ENCODE measurements around the gene PUS3.

Gene PUS3

DNA sequence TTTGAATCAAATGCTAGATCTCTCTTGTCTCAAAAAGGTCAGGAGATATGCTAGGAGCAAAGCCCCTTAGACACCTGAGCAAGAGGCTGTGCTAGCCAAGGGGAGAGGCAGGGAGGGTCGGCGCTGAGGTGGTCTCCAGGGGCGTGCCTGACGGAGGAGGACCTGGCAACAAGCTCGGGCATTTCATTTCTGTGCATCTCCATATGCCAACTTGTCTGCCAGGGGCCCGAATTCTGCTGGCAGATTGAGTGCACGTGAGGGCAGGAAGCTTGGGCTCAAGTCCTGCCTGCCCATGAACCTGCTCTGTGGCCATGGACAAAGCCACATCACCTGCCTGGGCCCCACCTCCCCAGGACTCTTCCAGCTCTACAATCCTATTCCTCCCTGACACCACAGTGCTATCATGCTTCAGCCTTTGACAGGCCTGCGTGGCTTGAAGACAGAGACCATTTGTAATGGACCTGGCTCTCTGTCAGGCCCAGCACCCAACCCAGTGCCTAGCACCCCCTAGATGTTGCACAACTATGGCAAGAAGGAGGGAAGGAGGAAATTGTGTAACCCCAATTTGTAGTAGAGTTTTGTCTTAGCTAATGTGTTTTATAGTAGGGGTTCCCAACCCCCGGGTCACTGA lies 26.6 kb upstream of the PUS3 start:
- ChIA-PET CTCF (interaction anchor here (0.9 to 3.1 kb wide), 3 partner anchors 10 to 264 kb away, joined by 3 to 18 read pairs (median 4); no protein-coding TSS in a partner anchor), POLR2A (no interaction called here)
- Histone ChIP-seq H3K27ac (ENCODE audit: extremely low read depth, low read depth, low read length) (no peak overlapping the region), H3K36me3 (ENCODE audit: control insufficient read depth in 2 of 2, insufficient read depth in 1 of 2, low read length in 2 of 2) (no peaks in the 10 kb centered on the region), H3K4me1 (ENCODE audit: control insufficient read depth, insufficient read depth, low read length) (no peaks in the 10 kb centered on the region), H3K4me3 (ENCODE audit: low read depth, low read length) (no peak overlapping the region), H3K9me3 (ENCODE audit: control insufficient read depth, insufficient read depth, low read depth, low read length) (no peaks in the 10 kb centered on the region)
- TF ChIP-seq KLF10 (tag by site-specific recombination; IDR thresholded peaks at IDR 0.05) (no peak), ZNF701 (tag by site-specific recombination; IDR thresholded peaks at IDR 0.05) (no peak), ZNF132 (tag by site-specific recombination; IDR thresholded peaks at IDR 0.05; ENCODE audit: borderline replicate concordance) (no peak), ZNF623 (tag by site-specific recombination; IDR thresholded peaks at IDR 0.05) (no peak), ZNF223 (tag by site-specific recombination; IDR thresholded peaks at IDR 0.05) (no peak), ZNF23 (tag by site-specific recombination; IDR thresholded peaks at IDR 0.05; ENCODE audit: borderline replicate concordance) (no peak), ZNF791 (tag by site-specific recombination; IDR thresholded peaks at IDR 0.05) (no peak), ZNF600 (tag by site-specific recombination; IDR thresholded peaks at IDR 0.05) (no peak), ZNF426 (tag by site-specific recombination; IDR thresholded peaks at IDR 0.05) (no peak), PRDM1 (tag by site-specific recombination; IDR thresholded peaks at IDR 0.05) (no peak)
- TF ChIP-seq, protein P1, sequence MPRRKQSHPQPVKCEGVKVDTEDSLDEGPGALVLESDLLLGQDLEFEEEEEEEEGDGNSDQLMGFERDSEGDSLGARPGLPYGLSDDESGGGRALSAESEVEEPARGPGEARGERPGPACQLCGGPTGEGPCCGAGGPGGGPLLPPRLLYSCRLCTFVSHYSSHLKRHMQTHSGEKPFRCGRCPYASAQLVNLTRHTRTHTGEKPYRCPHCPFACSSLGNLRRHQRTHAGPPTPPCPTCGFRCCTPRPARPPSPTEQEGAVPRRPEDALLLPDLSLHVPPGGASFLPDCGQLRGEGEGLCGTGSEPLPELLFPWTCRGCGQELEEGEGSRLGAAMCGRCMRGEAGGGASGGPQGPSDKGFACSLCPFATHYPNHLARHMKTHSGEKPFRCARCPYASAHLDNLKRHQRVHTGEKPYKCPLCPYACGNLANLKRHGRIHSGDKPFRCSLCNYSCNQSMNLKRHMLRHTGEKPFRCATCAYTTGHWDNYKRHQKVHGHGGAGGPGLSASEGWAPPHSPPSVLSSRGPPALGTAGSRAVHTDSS (tag by site-specific recombination; IDR thresholded peaks at IDR 0.05): no peak

DNA sequence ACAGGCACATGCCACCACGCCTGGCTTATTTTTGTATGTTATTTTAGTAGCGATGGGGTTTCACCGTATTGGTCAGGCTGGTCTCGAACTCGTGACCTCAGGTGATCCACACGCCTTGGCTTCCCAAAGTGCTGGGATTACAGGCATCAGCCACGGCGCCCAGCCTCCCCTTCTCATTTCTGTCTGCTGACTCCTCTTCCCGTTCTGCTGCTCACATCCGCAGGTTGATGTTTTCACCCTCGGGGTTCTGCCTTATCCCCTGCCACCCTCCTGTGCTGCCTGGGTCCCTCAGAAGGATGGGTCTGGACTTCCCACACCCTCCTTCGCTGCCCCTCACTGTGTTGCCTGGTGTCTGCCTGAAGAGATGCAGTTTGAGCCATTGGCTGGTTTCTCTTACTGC lies 23.7 kb upstream of the PUS3 start:
- Histone ChIP-seq H3K36me3 (ENCODE audit: control insufficient read depth in 2 of 2, insufficient read depth in 1 of 2, low read length in 2 of 2) (no peaks in the 10 kb centered on the region), H3K4me3 (ENCODE audit: low read depth, low read length) (no peak overlapping the region), H3K4me1 (ENCODE audit: control insufficient read depth, insufficient read depth, low read length) (no peaks in the 10 kb centered on the region), H3K9me3 (ENCODE audit: control insufficient read depth, insufficient read depth, low read depth, low read length) (no peaks in the 10 kb centered on the region), H3K27ac (ENCODE audit: extremely low read depth, low read depth, low read length) (no peak overlapping the region)
- ChIA-PET POLR2A (no interaction called here), CTCF (interaction anchor here (8.2 kb wide), 1 partner anchor 268 kb away, joined by 131 read pairs; no protein-coding TSS in a partner anchor)
- no peak for TF ChIP-seq ZNF354C (tag by site-specific recombination; IDR thresholded peaks at IDR 0.05; ENCODE audit: borderline replicate concordance, low read depth)
- no peak for TF ChIP-seq ZNF302 (tag by site-specific recombination; IDR thresholded peaks at IDR 0.05; ENCODE audit: low read depth)
- TF ChIP-seq, protein P2, sequence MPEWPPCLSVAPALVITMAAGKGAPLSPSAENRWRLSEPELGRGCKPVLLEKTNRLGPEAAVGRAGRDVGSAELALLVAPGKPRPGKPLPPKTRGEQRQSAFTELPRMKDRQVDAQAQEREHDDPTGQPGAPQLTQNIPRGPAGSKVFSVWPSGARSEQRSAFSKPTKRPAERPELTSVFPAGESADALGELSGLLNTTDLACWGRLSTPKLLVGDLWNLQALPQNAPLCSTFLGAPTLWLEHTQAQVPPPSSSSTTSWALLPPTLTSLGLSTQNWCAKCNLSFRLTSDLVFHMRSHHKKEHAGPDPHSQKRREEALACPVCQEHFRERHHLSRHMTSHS (tag by site-specific recombination; IDR thresholded peaks at IDR 0.05): no peak
- TF ChIP-seq ZBTB1 (tag by site-specific recombination; IDR thresholded peaks at IDR 0.05): no peak
- TF ChIP-seq PRDM4 (tag by site-specific recombination; IDR thresholded peaks at IDR 0.05): no peak
- TF ChIP-seq KLF8 (tag by site-specific recombination; IDR thresholded peaks at IDR 0.05): no peak

DNA sequence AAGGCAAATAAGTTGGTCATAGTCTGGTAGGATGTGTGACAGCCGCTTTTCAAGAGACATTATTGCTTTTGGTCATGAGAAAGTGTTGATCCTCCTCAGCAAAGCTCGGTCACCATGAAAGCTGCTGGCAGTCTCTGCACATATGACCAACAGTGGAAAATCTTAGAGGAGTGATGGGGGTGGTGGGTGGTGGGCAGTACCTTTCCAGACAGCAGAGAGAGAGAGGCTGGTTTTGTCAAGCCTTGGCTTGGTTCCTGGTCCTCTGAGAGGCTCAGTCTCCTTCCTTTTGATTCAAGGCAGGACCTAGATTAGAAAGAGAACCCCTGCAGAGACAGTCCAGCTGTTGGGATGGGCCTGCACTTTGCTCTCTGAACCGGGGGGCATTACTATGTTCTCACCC lies 22.8 kb upstream of the PUS3 start:
- H3K4me1 ChIP-seq (ENCODE audit: control insufficient read depth, insufficient read depth, low read length): no peaks in the 10 kb centered on the region
- ChIA-PET POLR2A (no interaction called here), CTCF (interaction anchor here (0.6 to 8.2 kb wide), 5 partner anchors 19 to 269 kb away, joined by 3 to 131 read pairs (median 4); no protein-coding TSS in a partner anchor)
- no peaks in the 10 kb centered on the region for H3K9me3 ChIP-seq (ENCODE audit: control insufficient read depth, insufficient read depth, low read depth, low read length)
- H3K27ac ChIP-seq (ENCODE audit: extremely low read depth, low read depth, low read length): no peak overlapping the region
- H3K4me3 ChIP-seq (ENCODE audit: low read depth, low read length): no peak overlapping the region
- 0 out of 2 replicates have a peak, but pooled peaks have one; percentile 10 for TF ChIP-seq ZFHX2 (tag by site-specific recombination; conservative IDR thresholded peaks at IDR 0.05)
- no peak for TF ChIP-seq ZNF791 (tag by site-specific recombination; IDR thresholded peaks at IDR 0.05)
- TF ChIP-seq GLIS1 (tag by site-specific recombination; IDR thresholded peaks at IDR 0.05): 0 out of 2 replicates have a peak, but pooled peaks have one; percentile 13
- no peak for TF ChIP-seq ZNF555 (tag by site-specific recombination; conservative IDR thresholded peaks at IDR 0.05)
- no peaks in the 10 kb centered on the region for H3K36me3 ChIP-seq (ENCODE audit: control insufficient read depth in 2 of 2, insufficient read depth in 1 of 2, low read length in 2 of 2)

All from HEK293 (cell line).